PFSK-1 (cell line): ENCODE measurements around the gene NCAM2.

ENCODE experiments used
- FOXP2 ChIP-seq: optimal IDR thresholded peaks from 2 replicates; pipeline ENCODE3; 2011; ENCODE audit warnings: borderline replicate concordance, control low read depth, inconsistent platforms; ENCODE audit not compliant: insufficient read depth; ENCODE audit errors: extremely low read length, extremely low read depth
- POLR2AphosphoS5 ChIP-seq: IDR thresholded peaks from 2 replicates; pipeline ENCODE4 v1.6.1; 2012; ENCODE audit warnings: low read depth, mild to moderate bottlenecking, control low read depth, low read length, moderate library complexity
- SIN3A ChIP-seq: IDR thresholded peaks from 2 replicates; pipeline ENCODE4 v1.6.1; 2012; ENCODE audit warnings: mild to moderate bottlenecking, low read length, moderate library complexity, borderline replicate concordance; ENCODE audit not compliant: insufficient read depth
- TAF1 ChIP-seq: IDR thresholded peaks from 2 replicates; pipeline ENCODE4 v1.6.1; 2012; ENCODE audit warnings: low read length, control low read depth, borderline replicate concordance; ENCODE audit not compliant: insufficient read depth
- TF ChIP-seq, protein P1 (sequence below), 2 experiments: IDR thresholded peaks; 2 replicates each; pipeline versions ENCODE4 v1.6.1 to v1.8.0; 2011 to 2012; ENCODE audit warnings: low read depth in 2 of 2, low read length in 2 of 2, control low read depth in 1 of 2, inconsistent platforms in 1 of 2, mild to moderate bottlenecking in 1 of 2, moderate library complexity in 1 of 2; ENCODE audit not compliant: insufficient read depth in 1 of 2

DNA sequence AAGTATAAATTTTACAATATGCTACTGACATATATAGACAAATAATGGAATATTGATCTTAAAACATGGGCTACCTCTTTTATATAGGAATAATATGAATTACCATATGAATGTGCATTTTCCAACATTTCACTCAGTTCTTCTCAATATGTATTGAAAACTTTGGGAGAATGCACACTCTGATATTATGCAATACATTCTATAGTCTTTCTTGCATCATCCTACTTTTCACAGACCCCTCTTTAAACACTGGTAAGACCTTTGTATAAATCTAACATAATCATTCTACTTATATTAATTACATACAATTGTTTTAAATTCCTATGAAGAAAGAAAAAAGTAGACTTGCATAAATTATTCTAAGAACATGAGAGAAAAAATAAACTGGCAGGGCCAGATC lies 69.2 kb downstream of the NCAM2 start:
- TF ChIP-seq, protein P1, sequence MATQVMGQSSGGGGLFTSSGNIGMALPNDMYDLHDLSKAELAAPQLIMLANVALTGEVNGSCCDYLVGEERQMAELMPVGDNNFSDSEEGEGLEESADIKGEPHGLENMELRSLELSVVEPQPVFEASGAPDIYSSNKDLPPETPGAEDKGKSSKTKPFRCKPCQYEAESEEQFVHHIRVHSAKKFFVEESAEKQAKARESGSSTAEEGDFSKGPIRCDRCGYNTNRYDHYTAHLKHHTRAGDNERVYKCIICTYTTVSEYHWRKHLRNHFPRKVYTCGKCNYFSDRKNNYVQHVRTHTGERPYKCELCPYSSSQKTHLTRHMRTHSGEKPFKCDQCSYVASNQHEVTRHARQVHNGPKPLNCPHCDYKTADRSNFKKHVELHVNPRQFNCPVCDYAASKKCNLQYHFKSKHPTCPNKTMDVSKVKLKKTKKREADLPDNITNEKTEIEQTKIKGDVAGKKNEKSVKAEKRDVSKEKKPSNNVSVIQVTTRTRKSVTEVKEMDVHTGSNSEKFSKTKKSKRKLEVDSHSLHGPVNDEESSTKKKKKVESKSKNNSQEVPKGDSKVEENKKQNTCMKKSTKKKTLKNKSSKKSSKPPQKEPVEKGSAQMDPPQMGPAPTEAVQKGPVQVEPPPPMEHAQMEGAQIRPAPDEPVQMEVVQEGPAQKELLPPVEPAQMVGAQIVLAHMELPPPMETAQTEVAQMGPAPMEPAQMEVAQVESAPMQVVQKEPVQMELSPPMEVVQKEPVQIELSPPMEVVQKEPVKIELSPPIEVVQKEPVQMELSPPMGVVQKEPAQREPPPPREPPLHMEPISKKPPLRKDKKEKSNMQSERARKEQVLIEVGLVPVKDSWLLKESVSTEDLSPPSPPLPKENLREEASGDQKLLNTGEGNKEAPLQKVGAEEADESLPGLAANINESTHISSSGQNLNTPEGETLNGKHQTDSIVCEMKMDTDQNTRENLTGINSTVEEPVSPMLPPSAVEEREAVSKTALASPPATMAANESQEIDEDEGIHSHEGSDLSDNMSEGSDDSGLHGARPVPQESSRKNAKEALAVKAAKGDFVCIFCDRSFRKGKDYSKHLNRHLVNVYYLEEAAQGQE (IDR thresholded peaks at IDR 0.05; ENCODE audit: insufficient read depth in 1 of 2, low read depth in 2 of 2, low read length in 2 of 2): no peak
- TF ChIP-seq SIN3A (no peak), TAF1 (no peak), POLR2AphosphoS5 (no peak), FOXP2 (no peak)
